SK-N-SH (cell line): Measurements from ENCODE around the gene PSMD6.

ENCODE experiments used
- CTCF ChIP-seq: fragments of 200-600 bp; sonication (generic); IDR thresholded peaks from 2 replicates; pipeline ENCODE4 v1.6.1; 2017; ENCODE audit warnings: antibody characterized with exemption, mild to moderate bottlenecking, moderate library complexity
- MEF2A ChIP-seq: IDR thresholded peaks from 2 replicates; pipeline ENCODE4 v1.4.0; 2012; ENCODE audit warnings: low read depth, borderline replicate concordance

- no peak for TF ChIP-seq MEF2A
- TF ChIP-seq CTCF, result no peak
Observed at GRCh38 chr3:64063983-64064438, 40.7 kb upstream of the PSMD6 start.
